Measurements from ENCODE around the gene ASB2.

Gene ASB2

DNA sequence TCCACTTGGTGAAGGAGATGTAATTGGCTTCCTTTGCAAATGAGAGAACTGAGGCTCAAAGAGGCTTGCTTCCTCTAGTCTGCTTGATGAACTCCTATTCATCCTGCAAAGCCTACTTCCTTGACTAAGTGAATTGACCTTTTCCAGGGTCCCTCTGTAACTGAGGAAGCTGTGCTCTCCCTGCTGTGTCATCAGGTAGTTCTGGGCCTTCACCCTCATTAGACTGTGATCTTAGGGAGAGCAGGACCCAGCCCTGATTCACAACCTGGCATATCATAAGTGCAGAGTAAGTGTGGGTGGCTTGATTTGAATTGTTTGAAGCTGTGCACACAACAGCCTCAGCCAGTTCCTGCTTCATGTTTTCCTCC is 16.3 kb downstream of the ASB2 start:
- DNase-seq, result no peak

DNA sequence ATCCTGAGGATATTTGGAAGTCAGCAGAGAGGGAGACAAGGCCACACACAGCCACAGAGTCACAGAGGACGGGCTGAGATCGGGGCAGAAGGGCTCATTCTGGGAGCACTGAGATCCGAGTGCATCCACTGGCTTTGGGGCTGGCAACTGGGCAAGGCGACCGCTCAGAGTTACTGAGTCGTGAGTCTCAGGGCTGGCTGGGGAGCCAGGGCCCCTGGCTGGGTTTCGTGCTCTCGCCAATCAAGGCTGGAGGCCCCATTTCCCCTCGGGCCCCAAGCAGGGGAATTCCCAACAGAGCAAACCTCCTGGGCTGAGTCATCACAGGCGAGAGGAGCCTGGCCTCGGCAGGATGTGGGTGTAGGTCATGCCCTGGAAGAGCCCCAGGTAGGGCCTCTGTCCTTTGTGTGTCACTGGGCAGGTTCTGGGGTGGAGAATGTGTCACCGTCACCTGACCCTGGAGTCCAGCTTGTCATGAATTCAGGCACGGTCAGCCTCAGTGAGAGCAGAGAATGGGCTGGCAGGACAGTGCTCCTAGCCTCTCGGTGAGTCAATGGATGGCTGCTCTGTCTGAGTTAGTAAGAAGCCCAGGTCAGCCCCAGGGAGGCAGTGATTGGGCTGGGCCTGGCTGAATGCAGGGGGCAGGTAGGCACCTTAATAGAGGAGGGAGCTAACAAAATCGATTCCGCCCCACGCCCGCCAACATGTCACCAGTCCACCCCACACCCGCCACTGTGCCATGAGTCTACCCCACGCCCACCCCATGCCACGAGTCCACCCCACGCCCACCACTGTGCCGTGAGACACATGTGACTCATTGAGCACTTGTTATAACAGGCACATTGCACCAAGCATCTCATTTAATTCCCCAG is 16.9 kb downstream of the ASB2 start:
- no peak for DNase-seq

DNA sequence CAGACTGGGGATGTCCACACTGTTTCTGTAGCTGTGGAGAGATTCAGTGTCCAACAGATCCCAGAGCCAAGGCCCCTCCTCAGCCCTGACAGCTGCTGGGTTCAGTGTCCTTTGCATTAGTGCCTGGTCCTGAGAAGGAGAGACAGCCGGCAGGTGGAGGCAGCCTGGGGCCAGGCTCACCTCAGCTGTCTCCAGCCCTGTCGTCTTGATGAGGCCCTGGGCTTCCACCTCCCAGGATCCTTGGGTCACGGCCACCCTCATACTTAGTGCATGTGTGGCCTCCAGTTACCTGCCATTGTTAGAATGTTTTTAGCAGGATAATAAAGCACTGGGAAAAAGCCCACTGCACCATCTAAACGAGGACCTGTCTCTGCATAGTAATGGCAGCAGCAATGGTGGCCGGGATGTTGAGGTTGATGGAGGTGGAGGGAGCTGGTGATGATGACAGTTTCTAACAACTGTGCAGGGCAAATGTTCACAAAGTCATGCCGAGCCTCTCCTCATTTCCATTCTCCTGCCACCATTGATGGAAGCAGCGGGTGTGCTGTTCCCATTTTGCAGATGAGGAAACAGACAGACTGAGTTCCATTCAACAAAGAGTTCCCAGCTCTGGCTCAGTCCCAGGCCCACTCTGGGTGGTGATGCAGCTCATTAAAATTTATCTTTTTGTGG is 17.7 kb downstream of the ASB2 start:
- no peak for DNase-seq

DNA sequence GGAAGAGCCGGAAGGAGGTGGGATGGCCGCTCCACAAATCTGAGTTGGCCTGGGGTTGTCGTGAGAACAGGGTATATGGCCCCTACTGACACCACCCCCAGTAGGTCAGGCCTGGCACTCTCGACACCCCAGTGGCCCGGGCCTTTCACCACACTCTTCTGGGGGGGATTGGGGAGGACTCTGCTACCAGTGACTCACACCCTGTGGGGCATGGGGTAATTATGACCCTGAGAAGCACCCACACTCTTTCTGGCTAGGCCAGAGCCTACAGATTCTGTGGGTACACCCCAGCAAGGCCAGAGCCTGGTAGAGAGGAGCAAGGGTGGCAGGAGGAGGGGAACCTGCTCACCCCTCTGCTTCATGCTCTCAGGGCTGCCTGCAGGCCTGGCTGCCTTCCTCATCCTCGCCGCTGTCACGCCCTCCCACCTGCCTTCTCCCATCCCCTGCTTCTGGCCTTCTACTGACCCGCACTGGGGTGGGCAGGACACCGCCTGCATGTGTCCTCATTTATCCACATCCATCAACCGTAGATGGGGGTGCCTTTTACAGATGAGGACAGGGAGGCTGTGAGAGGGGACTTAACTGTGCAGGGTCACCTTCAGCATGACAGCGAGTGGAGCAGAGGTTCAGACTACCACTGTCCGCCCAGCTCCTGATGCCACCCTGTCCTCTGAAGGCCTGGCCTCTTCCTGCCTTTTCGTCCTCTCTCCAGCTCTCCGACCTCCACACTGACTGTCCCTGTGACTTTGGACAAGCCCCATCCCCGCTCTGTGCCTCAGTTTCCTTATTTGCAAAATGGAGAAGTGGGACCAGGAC is 18.4 kb downstream of the ASB2 start:
- no peak for DNase-seq

DNA sequence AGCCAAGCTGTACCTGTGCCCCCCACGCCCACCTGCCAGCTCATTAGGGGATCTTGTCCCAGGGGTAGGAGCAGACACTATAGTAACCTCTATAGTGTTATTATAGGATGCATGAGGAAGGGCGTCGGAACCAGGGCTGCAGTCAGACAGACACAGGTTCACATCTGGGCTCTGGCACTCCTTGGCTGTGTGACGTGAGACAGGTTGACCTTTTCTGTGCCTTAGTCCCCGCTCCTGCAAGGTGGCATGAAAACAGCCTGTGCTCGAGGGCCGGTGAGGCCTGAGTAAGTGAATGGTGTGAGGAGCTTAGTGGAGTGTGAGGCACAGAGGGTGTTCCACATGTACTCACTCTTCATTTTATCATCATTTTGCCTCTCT is 19.0 kb downstream of the ASB2 start:
- no peak for DNase-seq

DNA sequence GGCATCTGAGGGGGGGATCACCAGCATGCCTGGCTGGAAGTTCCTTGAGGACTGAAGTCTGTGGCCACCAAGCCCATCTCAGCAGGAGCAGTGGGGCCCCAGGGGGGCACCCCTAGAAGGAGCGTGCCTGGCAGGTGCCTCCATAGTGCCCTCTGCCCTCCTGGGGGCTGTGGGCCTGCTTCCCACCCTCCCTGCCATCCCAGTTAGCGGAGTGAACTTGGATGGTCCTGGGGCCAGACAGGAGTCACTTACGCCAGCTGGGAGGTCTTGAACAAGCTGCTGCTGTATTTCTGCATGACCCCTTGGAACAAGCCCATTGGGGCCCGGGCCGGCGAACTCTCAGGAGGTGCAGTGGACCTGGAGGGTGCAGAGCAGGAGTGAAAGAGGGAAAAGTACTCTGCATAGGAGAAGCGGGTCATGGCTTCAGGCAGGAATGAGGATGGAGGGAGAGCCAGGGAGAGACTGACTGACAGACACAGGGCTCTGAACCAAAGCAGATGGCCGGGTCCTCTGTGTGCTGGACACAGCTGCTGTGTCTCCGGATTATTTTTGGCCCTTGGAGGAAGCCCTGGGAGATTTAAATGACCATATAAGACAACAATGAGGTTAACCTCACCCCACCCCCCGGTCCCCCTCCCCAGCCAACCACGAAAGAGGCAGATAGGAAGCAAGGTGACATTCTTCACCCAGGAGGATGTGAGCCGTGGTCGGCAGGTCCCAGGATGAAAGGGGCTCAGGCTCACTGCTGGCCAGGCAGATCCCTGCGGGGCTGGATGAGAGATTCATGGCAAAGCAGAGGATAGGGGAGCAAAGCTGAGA is 19.6 kb downstream of the ASB2 start:
- no peak for DNase-seq

- DNase-seq, result no peak
These were observed 20.4 kb downstream of the ASB2 start for GRCh38 chr14:93955850-93956481.

DNA sequence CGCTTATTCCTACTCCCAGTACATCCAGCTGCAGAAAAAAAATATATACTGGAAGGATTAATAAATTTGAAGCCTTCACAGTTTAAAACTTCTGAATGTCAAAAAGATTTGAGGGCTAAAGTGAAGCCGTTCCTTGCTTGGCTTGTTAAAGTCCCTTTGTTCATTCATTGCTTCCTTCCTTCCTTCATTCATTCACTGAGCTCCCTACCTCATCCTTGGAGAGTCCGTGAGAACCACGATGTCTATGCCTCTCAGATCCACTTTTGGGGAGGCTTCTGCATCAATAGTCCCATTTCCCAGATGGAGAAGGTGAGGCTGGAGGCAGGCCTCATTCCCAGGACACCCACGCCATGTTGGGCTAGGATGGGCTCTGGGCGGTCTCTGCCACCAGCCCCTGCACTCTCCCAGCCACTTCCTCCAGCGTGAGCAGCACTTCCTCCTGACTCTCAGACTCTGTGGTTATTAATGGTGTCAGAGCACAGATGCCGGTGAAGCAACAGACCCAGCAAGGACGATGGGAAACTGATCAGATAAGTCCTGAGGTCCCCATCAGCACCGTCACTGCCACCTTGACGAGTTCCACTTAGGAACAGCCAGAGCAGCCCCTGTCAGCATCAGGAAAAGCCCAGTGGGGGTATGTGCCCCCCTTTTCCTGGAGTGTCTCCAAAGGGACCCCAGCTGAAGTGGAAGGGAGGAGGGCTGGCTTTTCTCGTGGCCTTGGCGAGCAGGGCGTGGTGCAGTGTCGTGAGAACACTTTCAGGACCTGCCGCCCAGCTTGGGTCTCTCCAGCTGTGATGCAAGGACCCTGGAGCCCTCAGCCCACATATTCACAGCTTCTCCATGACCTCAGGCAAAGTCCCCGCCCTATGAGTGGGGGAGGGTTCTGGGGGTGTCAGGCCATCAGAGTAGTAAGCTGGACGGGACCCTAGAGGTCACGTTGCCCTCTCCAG is 21.2 kb downstream of the ASB2 start:
- no peak for DNase-seq

DNA sequence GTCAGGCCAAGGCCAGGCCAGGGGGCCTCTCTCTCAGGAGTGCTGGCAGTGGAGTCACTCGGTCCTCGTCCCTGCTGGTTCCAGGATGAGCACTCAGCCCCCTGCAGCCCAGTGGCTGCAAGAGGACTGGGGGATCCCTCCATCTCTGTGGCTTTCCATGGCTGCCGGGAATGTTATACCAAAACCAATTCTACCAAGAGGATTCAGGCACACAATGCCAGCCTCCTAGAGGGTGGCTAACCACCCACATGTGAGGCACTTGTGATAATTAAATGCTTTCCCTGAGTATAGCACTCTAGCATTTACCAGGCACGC is 21.9 kb downstream of the ASB2 start:
- DNase-seq, result no peak

DNA sequence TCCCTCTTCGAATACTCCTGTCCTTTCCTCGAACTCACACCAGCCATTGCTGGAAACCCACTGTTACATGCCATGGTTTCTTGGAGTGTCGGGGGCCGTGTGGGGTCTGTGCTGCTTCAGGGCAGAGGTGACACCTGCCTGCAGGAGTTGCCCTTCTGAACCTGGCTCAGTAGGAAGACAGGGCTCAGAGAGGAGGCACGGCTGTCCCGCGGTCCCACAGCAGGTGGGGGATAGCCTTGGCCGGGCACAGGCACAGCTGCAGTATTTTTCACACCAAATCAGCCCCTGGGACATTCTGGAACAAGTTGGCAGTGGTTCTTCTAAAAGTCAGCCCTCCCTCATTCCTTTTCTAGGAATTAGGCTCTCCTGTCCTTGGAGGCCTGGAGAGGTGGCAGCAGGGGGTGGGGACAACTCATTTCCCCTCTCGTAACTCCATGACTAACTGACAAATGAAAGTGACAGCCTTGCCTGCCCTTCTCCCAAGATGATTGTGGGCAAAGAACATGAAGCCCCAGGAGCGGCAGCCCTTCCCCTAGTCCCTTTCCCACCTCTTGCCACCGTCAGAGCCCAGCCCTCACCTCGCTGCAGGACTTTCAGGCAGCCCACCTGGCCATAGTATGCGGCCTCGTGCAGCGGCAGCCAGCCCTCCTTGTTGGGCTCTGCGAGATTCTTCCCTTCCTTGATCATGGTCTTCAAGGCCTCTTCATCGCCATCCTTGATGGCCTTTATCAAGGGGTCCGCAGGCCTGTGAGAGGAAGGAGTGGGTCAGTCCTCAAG is 22.4 kb downstream of the ASB2 start:
- DNase-seq, result no peak

GRCh38 chr14:93953263-93953662 is 23.1 kb downstream of the ASB2 start:
- DNase-seq, result no peak

DNA sequence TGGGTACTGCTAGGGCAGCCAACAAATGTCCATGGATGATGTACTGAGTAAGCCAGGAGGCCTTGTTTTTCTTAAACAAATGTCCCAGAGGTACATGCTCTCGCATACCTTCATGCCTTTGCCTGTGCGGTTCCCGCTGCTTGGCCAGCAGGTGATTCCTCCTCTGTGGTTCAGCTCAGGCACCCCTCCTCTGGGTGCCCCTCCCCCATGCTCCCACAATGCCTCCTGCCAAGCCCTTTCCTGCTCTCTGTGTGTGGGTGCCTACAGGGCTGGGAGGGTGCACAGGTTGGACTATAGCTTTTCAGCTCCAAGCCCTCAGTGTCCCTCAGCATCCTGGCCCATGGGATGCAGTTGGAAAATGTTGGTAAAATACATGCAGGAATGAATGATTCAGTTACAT is 23.5 kb downstream of the ASB2 start:
- no peak for DNase-seq

GRCh38 chr14:93951635-93952540 is 24.5 kb downstream of the ASB2 start:
- no peak for DNase-seq

DNA sequence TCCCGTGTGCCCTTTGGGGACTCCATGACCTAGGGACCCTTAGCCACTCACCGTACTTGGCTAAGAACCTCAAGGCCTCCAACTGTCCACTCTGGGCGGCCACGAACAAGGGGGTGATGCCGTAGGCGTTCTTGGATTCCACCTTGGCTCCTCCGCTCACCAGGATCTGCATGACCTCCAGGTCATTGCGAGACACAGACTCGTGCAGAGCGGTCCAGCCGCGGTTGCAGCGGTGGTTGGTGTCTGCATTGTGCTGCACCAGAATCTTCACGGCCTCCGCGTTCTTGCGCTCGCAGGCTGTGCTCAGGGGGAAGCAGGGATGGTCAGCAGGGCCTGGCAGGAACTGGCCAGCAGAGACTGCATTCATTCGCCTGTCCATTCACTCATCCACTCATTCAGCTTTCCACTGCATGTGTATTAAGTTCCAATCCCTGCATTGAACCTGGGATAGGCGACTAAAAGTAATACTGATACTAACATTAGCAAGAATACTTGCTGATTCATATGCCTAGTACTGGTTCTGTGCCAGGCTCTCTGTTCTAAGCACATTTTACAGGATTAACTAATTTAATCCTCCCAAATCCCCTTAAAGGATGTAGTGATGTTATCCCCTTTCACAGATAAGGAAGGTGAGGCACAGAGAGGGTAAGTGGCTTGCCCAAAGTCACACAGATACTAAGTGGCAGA is 25.3 kb downstream of the ASB2 start:
- no peak for DNase-seq

DNA sequence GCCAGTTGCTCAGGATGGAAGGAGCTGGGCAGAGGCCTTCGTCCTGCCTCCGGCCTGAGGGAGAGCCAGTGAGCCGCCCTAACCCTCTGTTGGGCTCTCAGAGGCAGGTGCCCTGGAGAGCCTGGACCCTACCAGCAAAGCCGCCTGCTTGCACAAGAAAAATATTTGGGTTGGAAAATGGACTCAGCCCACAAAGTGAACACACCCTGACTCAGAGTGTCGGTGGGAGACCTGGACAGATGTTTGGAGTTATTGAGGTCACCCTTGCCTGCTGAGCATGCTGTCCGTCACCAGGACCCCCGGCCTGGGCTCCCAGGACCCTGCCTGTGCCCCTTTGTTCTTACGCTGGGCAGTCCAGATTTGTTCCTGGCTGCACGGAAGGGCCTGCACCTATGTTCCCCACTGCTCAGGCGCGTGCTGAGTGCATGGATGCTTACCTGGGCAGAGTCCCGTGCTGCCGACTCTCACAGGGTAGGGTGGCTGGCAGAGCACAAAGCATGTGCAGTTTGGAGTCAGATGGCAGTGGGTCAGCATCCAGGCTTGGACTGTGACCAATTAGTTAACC is 26.8 kb downstream of the ASB2 start:
- no peak for DNase-seq

DNA sequence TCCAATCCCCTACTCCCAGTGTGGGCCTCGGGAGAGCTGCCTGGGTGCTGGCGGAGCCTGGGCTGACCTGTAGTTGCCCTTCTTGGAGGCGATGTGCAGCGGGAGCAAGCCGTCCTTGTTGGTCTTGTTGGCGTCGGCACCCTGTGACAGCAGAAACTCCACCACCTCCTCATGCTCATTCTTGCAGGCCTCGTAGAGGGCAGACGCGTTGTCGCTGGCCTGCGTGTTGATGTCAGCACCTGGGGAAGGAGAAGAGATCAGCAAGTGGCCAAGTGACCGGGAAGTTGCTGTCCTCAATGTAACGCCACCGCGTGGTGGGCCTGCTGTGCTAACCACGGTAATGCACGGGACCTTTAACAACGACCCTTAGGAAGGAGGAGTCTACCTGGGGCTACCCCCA is 29.1 kb downstream of the ASB2 start:
- DNase-seq, result no peak

GRCh38 chr14:93946541-93947090 is 29.8 kb downstream of the ASB2 start:
- no peak for DNase-seq

DNA sequence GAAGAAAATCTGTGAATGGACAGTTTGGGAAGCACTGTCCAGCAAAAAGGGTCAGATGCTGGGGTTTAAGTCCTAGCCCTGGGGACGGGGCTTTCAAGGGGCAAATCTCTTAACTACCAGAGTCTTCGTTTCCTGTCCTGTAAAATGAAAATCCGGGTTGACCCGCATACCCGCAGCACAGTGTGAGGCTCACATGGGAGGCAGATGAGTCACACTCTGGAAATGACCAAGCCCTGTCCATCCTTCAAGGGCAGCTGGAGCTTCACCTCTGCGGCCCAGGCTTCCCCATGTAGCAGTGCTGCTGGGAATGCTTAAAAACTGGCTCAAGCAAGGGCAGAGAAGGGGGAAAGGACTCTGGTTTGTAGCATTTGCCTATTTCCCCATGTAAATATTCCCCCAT is 30.3 kb downstream of the ASB2 start:
- no peak for DNase-seq

All from left hindlimb (tissue), 1 donor.